HG03439 (cell line): ENCODE measurements around the gene KLK6.
"Not testable (repeated sequence)": the region's sequence is repeated elsewhere in the genome, so short reads cannot be mapped to it uniquely, and the experiment has no call there.

ENCODE experiments used
- ATAC-seq: cut with Tn5 transposase; IDR thresholded peaks from one replicate; pipeline ENCODE4 v1.9.1; 2021; ENCODE audit warnings: mild to moderate bottlenecking, moderate library complexity; ENCODE audit not compliant: unreplicated experiment

KLK6 gene

GRCh38 chr19:50994129-50994528 is 24.7 kb upstream of the KLK6 start:
- no peak for ATAC-seq

GRCh38 chr19:50992666-50993035 is 23.3 kb upstream of the KLK6 start:
- ATAC-seq: no peak

DNA sequence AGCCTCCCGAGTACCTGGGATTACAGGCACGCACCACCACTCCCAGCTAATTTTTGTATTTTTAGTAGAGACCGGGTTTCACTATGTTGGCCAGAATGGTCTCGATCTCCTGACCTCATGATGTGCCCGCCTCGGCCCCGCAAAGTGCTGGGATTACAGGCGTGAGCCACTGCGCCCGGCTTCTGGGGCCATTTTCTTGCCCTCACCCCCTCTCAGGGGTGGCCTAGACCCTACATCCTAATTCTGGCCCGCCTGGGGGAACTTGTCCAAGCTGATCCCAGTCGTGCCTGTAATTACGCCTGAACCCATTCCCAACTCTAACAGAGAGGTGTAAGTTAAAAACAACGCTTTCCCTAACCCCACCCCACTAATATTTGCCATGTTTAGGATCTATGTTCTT is 15.0 kb upstream of the KLK6 start:
- not testable (repeated sequence) for ATAC-seq

DNA sequence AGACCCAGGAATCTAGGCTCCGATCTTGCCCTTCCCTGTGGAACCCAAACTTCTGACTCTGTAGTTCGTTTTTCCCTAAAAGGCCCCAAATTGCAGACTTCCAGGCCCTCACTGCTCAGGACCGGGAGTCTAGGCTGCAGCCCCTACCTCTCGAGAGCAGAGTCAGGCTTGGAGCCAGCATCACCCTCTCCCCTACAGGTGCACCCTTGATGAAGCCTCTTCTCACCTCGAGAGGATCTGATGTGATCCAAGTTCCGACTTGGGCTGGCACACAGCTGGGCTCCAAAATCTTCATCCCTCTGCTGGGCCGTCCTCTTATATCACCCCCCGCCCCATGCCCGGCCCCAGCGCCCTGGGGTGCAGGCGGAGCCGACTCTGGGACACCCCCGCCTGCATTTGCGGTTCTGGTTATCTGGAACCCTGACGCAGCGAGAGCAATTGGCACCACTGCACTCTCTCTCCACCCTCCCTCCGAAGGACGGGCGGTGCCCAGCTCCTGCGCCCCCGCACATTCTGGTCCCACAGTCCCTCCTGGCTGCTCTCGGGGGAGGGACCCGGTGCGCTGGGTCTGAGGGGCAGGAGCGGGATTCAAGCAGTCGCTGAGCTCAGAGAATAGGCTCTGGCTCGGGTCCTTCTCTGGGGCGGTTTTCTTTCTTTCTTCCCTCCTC is 14.4 kb upstream of the KLK6 start, which contains the start of gene KLK7:
TSS of gene KLK7 (minus strand) at position 293 of the 668 bp plus-strand sequence. CDS start 1,518 bp downstream, outside the sequence.
- ATAC-seq: no peak

GRCh38 chr19:50982186-50982585 is 12.8 kb upstream of the KLK6 start:
- no peak for ATAC-seq

- no peak for ATAC-seq
These were observed 12.3 kb upstream of the KLK6 start for GRCh38 chr19:50981587-50982146.

DNA sequence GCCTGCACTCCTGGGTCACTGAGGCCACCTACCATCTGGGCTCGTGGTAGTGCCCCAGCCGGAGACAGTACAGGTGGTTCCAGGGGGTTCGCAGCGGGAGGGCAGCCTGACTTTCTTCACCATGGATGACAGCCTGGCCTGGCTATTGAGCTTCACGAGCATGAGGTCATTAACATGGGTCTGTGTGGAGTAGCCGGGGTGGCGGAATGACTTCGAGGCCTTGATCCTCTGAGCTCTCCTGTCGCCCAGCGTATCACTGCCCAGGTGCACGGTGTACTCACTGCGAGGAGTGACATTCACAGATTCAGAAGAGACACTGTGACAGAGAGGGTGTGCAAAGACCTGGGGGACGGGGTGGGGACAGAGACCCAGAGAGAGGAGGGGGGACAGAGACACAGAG is 10.8 kb upstream of the KLK6 start:
- ATAC-seq: no peak

DNA sequence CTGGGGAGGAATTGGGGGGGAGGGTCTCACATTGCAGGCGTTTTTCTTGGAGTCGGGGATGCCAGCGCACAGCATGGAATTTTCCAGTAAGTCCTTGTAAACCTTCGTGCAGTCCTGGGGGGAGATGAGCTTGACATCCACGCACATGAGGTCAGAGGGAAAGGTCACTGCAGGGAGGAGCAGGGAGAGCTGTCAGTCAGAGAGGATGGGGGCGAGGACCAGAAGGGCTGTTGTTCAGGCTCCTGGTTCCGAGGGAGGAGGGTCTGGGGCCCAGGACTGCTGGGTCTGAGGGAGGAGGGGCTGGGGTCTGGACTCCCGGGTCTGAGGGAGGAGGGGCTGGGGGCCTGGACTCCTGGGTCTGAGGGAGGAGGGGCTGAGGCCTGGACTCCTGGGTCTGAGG is 10.4 kb upstream of the KLK6 start:
- ATAC-seq: no peak

DNA sequence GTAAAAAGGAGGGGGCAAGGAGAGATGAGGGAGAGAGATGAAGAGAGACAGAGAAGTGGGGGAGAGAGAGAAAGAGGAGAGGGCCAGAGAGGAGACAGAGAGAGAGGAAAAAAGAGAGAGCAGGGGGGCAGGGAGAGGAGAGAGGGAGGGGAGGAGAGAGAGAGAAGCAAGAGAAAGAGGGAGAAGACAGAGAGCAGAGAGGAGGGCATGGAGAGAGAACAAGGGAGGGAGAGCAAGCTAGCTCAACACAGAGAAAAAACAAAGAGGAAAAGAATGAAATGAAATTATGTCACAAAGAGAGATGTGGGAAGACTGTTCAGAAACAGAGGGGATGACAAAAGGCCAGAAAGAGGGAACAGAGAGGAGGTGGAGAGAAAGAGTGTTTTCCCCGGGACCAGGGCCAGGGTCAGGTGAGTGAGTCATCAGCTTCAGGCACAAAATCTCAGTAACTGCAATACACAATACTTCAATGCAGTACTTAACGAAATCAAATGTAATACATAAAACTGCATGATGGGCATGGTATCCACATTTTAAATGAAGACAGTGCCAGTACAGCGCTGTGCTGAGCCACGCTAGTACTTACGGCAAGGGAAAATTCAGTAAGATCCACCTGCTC is 9.5 kb upstream of the KLK6 start:
- no peak for ATAC-seq

DNA sequence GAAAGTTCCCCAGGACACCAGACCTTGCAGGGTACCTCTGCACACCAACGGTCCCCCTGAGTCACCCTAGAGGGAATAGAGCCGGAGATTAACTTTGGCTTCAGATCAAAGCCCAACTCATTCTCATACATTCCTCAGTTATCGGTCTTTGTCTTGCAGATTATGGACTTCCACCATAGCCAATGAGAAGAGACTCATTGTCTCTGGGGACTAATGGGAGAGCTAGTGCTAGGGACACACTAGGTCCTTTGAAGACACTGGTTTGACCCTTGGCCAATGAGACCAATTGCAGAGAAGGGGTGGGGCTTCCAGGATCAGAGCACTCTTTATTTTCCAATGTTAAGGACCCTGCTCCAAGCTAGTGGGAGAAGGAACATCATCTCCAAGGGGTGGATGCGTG is 8.2 kb upstream of the KLK6 start:
- ATAC-seq: no peak

- ATAC-seq: no peak
These were observed 6.4 kb upstream of the KLK6 start for GRCh38 chr19:50975766-50976165.

DNA sequence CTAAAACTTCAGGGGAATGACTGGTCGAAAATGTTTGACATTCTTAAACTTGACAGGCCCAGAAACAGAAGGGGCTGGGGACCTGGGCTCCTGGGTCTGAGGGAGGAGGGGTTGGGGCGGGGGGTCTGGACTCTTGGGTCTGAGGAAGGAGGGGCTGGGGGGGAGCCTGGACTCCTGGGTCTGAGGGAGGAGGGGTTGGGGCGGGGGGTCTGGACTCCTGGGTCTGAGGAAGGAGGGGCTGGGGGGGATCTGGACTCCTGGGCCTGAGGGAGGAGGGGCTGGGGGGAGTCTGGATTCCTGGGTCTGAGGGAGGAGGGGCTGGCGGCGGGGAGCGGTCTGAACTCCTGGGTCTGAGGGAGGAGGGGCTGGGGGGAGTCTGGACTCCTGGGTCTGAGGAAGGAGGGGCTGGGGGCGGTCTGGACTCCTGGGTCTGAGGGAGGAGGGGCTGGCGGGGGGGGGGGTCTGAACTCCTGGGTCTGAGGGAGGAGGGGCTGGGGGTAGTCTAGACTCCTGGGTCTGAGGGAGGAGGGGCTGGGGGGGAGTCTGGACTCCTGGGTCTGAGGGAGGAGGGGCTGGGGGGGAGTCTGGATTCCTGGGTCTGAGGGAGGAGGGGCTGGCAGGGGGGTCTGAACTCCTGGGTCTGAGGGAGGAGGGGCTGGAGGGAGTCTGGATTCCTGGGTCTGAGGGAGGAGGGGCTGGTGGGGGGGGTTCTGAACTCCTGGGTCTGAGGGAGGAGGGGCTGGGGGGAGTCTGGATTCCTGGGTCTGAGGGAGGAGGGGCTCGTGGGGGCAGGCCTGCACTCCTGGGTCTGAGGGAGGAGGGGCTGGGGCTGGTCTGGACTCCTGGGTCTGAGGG is 5.5 kb upstream of the KLK6 start:
- ATAC-seq: no peak

- no peak for ATAC-seq
These were observed 3.5 kb upstream of the KLK6 start for GRCh38 chr19:50972795-50973376.

DNA sequence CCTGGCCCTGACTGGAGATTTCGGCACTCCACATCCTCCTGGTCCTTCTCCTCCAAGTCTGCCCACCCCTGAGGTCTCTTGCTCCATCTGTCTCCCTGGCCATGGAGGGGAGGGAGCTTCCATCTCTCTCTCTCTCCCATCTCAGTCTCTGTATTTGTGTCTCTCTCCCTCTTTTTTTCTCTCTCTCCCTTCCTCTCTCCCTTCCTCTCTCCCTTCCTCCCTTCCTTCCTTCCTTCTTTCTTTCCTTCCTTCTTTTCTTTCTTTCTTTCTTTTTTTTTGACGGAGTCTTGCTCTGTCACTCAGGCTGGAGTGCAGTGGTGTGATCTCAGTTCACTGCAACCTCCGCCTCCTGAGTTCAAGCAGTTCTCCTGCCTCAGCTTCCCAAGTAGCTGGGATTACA is 419 bp upstream of the KLK6 start:
- not testable (repeated sequence) for ATAC-seq

DNA sequence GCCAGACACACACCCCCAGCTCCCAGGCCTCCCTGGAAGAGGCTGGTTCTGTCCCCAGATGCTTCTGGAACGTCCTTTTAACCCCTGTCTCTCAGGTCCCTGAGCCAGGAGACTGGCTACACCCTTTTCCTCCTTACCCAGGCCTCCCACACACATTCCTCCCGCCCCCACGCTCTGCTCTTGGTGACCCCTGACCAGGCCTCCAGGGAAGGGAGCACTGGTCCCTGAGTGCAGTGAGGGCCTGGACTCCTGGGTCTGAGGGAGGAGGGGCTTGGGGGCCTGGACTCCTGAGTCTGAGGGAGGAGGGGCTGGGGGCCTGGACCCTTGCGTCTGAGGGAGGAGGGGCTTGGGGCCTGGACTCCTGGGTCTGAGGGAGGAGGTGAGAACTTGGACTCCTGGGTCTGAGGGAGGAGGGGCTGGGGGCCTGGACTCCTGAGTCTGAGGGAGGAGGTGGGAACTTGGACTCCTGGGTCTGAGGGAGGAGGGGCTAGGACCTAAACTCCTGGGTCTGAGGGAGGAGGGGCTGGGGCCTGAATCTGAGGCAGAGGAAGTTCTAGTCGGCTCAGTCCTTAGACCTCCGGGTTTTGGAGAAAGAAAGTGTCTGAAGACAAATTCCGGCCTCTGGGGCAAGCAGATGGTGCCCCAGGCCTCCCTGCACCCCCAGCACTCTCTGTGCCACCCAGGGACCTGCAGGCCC is 527 bp downstream of the KLK6 start:
- ATAC-seq: no peak

DNA sequence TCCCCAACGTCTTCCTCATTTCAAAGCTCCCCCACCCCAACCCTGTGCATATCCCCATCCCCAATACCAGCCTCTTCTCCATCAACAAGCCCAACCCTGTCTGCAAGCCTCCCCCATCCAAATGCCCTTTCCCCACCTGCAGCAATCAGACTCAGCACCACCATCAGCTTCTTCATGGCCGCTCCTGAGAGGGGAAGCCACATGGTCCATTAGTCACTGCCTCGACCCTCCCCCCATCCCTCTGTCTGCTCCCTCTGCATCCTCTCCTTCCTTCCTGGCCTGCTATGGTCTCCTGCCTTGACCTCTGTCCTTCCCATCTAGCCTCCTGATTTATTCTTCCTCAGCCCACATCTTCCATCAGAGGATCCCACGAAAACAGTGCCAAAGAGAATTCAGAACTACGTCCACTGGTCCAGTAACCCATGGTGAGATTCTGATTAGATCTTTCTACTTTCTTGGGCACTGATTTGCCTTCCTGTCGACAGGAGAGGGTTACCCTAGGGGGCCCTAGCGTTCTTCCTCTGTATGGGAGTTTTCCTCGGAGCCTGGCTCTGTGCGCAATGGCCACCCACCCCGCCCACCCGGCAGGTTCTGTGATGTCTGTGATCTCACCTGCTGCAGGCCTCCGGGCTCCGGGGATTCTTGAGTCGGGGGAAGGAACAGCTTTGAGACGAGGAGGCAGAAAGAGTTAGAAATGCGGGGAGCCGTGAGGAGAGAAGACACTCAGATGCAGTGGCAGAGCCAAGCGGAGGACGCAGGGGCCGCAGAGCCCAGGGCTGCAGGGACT is 1.3 kb downstream of the KLK6 start:
- no peak for ATAC-seq

- no peak for ATAC-seq
These were observed 5.1 kb downstream of the KLK6 start for GRCh38 chr19:50964266-50964665.

DNA sequence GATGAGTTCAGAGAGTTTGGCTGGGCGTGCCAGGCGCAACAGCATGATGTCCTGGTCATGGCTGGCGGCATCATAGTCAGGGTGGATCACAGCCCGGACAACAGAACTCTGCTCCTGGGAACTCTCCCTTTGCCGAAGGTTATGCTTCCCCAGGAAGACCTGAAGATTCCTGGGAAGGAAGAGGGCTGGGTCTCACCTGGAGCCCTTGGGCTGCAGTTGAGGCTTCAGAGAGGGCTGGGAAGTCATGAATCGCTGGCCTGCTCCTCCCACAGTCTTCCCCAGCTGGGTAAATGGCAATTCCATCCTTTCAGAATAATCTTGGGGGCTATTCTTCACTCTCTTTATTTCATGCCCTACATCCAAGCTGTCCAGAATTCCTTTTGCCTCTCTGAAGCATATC is 6.0 kb downstream of the KLK6 start:
- no peak for ATAC-seq

DNA sequence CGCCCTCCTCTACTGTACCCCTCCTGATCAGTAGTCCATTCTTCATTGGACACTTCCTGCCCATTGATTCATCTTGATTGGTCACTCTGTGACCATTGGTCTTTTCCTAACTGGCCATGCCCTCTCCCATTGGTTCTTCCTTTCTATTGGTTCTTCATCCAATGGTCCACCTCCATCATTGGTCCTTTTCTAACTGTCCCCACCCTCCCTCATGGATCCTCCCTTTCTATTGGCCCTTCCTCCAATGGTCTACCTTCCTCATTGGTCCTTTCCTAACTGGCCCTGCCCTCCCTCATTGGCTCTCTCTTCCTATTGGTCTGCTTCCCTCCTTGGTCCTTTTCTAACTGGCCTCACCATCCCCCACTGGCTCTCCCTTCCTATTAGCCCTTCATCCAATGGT is 7.1 kb downstream of the KLK6 start:
- no peak for ATAC-seq
